Parathyroid adenoma (tissue), 2 donors: ENCODE measurements around the gene MORC1.

Experiments
- H2AFZ ChIP-seq: fragments of 300-600 bp; sonication (generic); one replicate; pipeline ENCODE4 v1.7.0; 2017; ENCODE audit warnings: antibody characterized with exemption, mild to moderate bottlenecking
- H3K27ac ChIP-seq: fragments of 300-600 bp; sonication (generic); one replicate; pipeline ENCODE4 v1.7.0; 2017
- H3K27me3 ChIP-seq: fragments of 300-600 bp; sonication (generic); one replicate; pipeline ENCODE4 v1.7.0; 2017; ENCODE audit warnings: low read length; ENCODE audit not compliant: control insufficient read depth, insufficient read depth
- H3K36me3 ChIP-seq: fragments of 300-600 bp; sonication (generic); one replicate; pipeline ENCODE4 v1.7.0; 2017; ENCODE audit warnings: low read length; ENCODE audit not compliant: control insufficient read depth, insufficient read depth
- H3K4me1 ChIP-seq: fragments of 300-600 bp; sonication (generic); one replicate; pipeline ENCODE4 v1.7.0; 2017; ENCODE audit warnings: control low read depth
- H3K4me2 ChIP-seq: fragments of 300-600 bp; sonication (generic); one replicate; pipeline ENCODE4 v1.7.0; 2017; ENCODE audit warnings: low read length
- H3K4me3 ChIP-seq: fragments of 300-600 bp; sonication (generic); one replicate; pipeline ENCODE4 v1.7.0; 2017; ENCODE audit warnings: low read depth, low read length
- H3K79me2 ChIP-seq: fragments of 300-600 bp; sonication (generic); one replicate; pipeline ENCODE4 v1.7.0; 2017; ENCODE audit warnings: control low read depth
- H3K9ac ChIP-seq: fragments of 300-600 bp; sonication (generic); one replicate; pipeline ENCODE4 v1.7.0; 2017; ENCODE audit warnings: mild to moderate bottlenecking
- H3K9me3 ChIP-seq: fragments of 300-600 bp; sonication (generic); one replicate; pipeline ENCODE4 v1.7.0; 2017; ENCODE audit warnings: low read length; ENCODE audit not compliant: control insufficient read depth
- CTCF ChIP-seq: fragments of 300-600 bp; sonication (generic); IDR thresholded peaks from one replicate; pipeline ENCODE4 v1.7.0; 2017; ENCODE audit warnings: antibody characterized with exemption, mild to moderate bottlenecking
- donor health status: primary hyperparathyroidism.

Gene MORC1

GRCh38 chr3:109059264-109059663 lies 58.7 kb downstream of the MORC1 start:
- Histone ChIP-seq H3K79me2 (no peaks in the 10 kb centered on the region), H3K9me3 (no peaks in the 10 kb centered on the region), H3K27me3 (no peaks in the 10 kb centered on the region), H3K4me3 (no peak overlapping the region), H3K36me3 (no peaks in the 10 kb centered on the region), H2AFZ (no peak overlapping the region), H3K9ac (no peak overlapping the region), H3K27ac (no peak overlapping the region), H3K4me2 (no peak overlapping the region), H3K4me1 (no peaks in the 10 kb centered on the region)
- no peak for TF ChIP-seq CTCF

- no peaks in the 10 kb centered on the region for H3K36me3 ChIP-seq
- no peaks in the 10 kb centered on the region for H3K27me3 ChIP-seq
- H3K4me3 ChIP-seq = no peak overlapping the region
- H3K79me2 ChIP-seq = no peaks in the 10 kb centered on the region
- H3K27ac ChIP-seq = no peak overlapping the region
- no peaks in the 10 kb centered on the region for H3K9me3 ChIP-seq
- no peak overlapping the region for H3K4me2 ChIP-seq
- no peak overlapping the region for H3K9ac ChIP-seq
- H3K4me1 ChIP-seq = no peaks in the 10 kb centered on the region
- no peak overlapping the region for H2AFZ ChIP-seq
- TF ChIP-seq CTCF = no peak
These were observed 60.3 kb downstream of the MORC1 start for GRCh38 chr3:109057616-109058015.

- no peak overlapping the region for H3K4me3 ChIP-seq
- TF ChIP-seq CTCF = no peak
- no peak overlapping the region for H3K9ac ChIP-seq
- H3K9me3 ChIP-seq = no peaks in the 10 kb centered on the region
- H3K4me2 ChIP-seq = no peak overlapping the region
- no peak overlapping the region for H3K27ac ChIP-seq
- H3K27me3 ChIP-seq = no peaks in the 10 kb centered on the region
- H2AFZ ChIP-seq = no peak overlapping the region
- H3K36me3 ChIP-seq = no peaks in the 10 kb centered on the region
- no peaks in the 10 kb centered on the region for H3K4me1 ChIP-seq
- H3K79me2 ChIP-seq = no peaks in the 10 kb centered on the region
These were observed 60.9 kb downstream of the MORC1 start for GRCh38 chr3:109057056-109057455.

GRCh38 chr3:109050591-109051167 lies 67.3 kb downstream of the MORC1 start:
- Histone ChIP-seq H3K9me3 (no peaks in the 10 kb centered on the region), H3K4me3 (no peak overlapping the region), H3K4me1 (no peaks in the 10 kb centered on the region), H3K4me2 (no peak overlapping the region), H3K27ac (no peak overlapping the region), H3K27me3 (no peaks in the 10 kb centered on the region), H3K36me3 (no peaks in the 10 kb centered on the region), H3K9ac (no peak overlapping the region), H3K79me2 (no peaks in the 10 kb centered on the region), H2AFZ (no peak overlapping the region)
- no peak for TF ChIP-seq CTCF

GRCh38 chr3:109047366-109047765 lies 70.6 kb downstream of the MORC1 start:
- H3K27me3 ChIP-seq = no peaks in the 10 kb centered on the region
- H3K4me2 ChIP-seq = no peak overlapping the region
- H3K9me3 ChIP-seq = no peaks in the 10 kb centered on the region
- no peak overlapping the region for H2AFZ ChIP-seq
- H3K9ac ChIP-seq = no peak overlapping the region
- no peaks in the 10 kb centered on the region for H3K79me2 ChIP-seq
- H3K4me1 ChIP-seq = no peaks in the 10 kb centered on the region
- no peak overlapping the region for H3K4me3 ChIP-seq
- TF ChIP-seq CTCF = no peak
- no peak overlapping the region for H3K27ac ChIP-seq
- no peaks in the 10 kb centered on the region for H3K36me3 ChIP-seq
